PC-3 (cell line): ENCODE data around the gene IGFALS. TPM values are rescaled to one million over a fixed set of nuclear protein-coding genes. Genes with fewer than 3 reads are reported as not detected.

Experiments used
- ATAC-seq: fragments of 200-7000 bp; cut with Tn5 transposase; 2 replicates; pipeline ENCODE4 v1.9.1; 2020; ENCODE audit warnings: mild to moderate bottlenecking, moderate library complexity
- BruUV-seq: library from RNA; stranded (reverse); fragments of 400-500 nt; replicated peaks from 2 replicates; lab custom pipeline; 2021; lab: Mats Ljungman, UMichigan
- CTCF ChIA-PET: fragments of 300-600 bp; sonication (Branson Sonifier 250); formaldehyde crosslinking; loops from one replicate; lab custom pipeline; 2022; ENCODE audit warnings: antibody characterized with exemption; lab: Charles Lee
- POLR2A ChIA-PET: fragments of 300-600 bp; sonication (Branson Sonifier 250); formaldehyde crosslinking; loops from one replicate; lab custom pipeline; 2022; ENCODE audit warnings: antibody characterized with exemption; ENCODE audit not compliant: unreplicated experiment; lab: Charles Lee
- DNase-seq: peaks from one replicate; pipeline ENCODE4 v3.0.0-alpha.2; 2015
- H2AFZ ChIP-seq: fragments of 300-600 bp; sonication (generic); 2 replicates; pipeline ENCODE4 v1.6.0; 2016; ENCODE audit warnings: antibody characterized with exemption, low read length
- H3F3A ChIP-seq: fragments of 300-600 bp; sonication (generic); one replicate; pipeline ENCODE4 v1.6.0; 2017; ENCODE audit warnings: antibody characterized with exemption, low read length, control low read depth, mild to moderate bottlenecking; ENCODE audit not compliant: unreplicated experiment
- H3K27ac ChIP-seq: fragments of 300-600 bp; sonication (generic); 2 replicates; pipeline ENCODE4 v1.5.1; 2016; ENCODE audit warnings: mild to moderate bottlenecking, low read length
- H3K27me3 ChIP-seq: fragments of 300-600 bp; sonication (generic); 2 replicates; pipeline ENCODE4 v1.6.1; 2016; ENCODE audit warnings: low read length, mixed read lengths
- H3K36me3 ChIP-seq: fragments of 300-600 bp; sonication (generic); 2 replicates; pipeline ENCODE4 v1.6.1; 2016; ENCODE audit warnings: low read depth, mixed run types, low read length, mixed read lengths
- H3K4me1 ChIP-seq: fragments of 300-600 bp; sonication (generic); 2 replicates; pipeline ENCODE4 v1.5.1; 2016; ENCODE audit warnings: low read length; ENCODE audit not compliant: insufficient read depth
- H3K4me2 ChIP-seq: fragments of 300-600 bp; sonication (generic); 2 replicates; pipeline ENCODE4 v1.6.0; 2016; ENCODE audit warnings: low read length
- H3K4me3 ChIP-seq: fragments of 300-600 bp; sonication (generic); 2 replicates; pipeline ENCODE4 v1.5.1; 2016; ENCODE audit warnings: mild to moderate bottlenecking, low read length, mixed read lengths
- H3K79me2 ChIP-seq: fragments of 300-600 bp; sonication (generic); 2 replicates; pipeline ENCODE4 v1.6.1; 2017; ENCODE audit warnings: low read length, mixed read lengths
- H3K9ac ChIP-seq: fragments of 300-600 bp; sonication (generic); 2 replicates; pipeline ENCODE4 v1.6.0; 2016; ENCODE audit warnings: mild to moderate bottlenecking, low read length
- H3K9me2 ChIP-seq: fragments of 300-600 bp; sonication (generic); replicated peaks from 2 replicates; pipeline ENCODE4 v1.6.1; 2016; ENCODE audit warnings: mixed run types, low read length, mixed read lengths
- H3K9me3 ChIP-seq: fragments of 300-600 bp; sonication (generic); 2 replicates; pipeline ENCODE4 v1.6.1; 2016; ENCODE audit warnings: low read length, mixed read lengths
- H4K20me1 ChIP-seq: fragments of 300-600 bp; sonication (generic); 2 replicates; pipeline ENCODE4 v1.6.1; 2016; ENCODE audit warnings: low read length, mixed read lengths
- EZH2 ChIP-seq: fragments of 300-600 bp; sonication (generic); IDR thresholded peaks from one replicate; pipeline ENCODE4 v1.6.1; 2017; ENCODE audit warnings: antibody characterized with exemption, mild to moderate bottlenecking, low read length; ENCODE audit not compliant: unreplicated experiment
- EZH2phosphoT487 ChIP-seq: fragments of 300-600 bp; sonication (generic); IDR thresholded peaks from 2 replicates; pipeline ENCODE4 v1.6.1; 2018; ENCODE audit warnings: mild to moderate bottlenecking, antibody characterized with exemption, low read length, borderline replicate concordance
- intact Hi-C: fragments of 100-400 bp; cut with micrococcal nuclease; formaldehyde crosslinking; loops from 2 replicates; pipeline ENCODE4 v1.9.0; 2023
- total RNA-seq: library from RNA; depleted of rRNA; stranded (reverse); fragments of >200 nt; gene quantifications from 2 replicates; pipeline ENCODE4 v1.2.3, GENCODE V29; 2014
- TF ChIP-seq, protein P1 (sequence below): fragments of 300-600 bp; sonication (generic); conservative IDR thresholded peaks from 2 replicates; pipeline ENCODE4 v1.5.1; 2017; ENCODE audit warnings: antibody characterized with exemption, low read depth, mild to moderate bottlenecking, low read length

The IGFALS gene
- total RNA-seq, 1 experiment from 2014 or later: not detected

DNA sequence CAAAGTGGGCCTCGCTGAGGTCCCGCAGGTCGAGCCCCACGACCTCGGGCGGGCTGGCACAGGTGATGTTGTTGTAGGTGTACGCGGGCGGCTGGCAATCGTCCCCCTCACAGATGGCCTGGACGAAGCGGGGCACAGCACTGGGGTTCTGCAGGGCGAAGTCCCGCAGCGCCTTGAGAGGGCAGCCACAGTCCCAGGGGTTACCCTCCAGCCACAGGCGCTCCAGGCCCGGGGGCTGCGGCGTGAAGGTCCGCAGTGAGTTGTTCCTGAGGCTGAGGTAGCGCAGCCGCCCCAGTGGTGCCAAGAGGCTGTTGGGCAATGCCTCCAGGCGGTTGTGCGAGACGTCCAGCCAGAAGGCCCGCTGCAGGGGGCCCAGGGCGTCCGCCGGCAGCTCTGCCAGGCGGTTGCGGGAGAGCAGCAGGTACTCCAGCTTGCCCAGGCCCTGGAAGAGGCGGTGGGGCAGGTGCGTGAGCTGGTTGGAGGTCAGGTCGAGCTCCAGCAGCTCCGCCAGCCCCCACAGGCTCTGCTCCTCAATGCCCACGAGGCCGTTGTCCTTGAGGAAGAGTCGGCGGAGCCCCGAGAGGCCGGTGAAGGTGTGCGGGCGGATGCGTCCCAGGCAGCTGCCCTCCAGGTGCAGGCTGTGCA lies 2.8 kb downstream of the IGFALS start:
- no peak overlapping the region for H3K4me2 ChIP-seq
- no peaks in the 10 kb centered on the region for H3K9me3 ChIP-seq
- ATAC-seq (no peak), DNase-seq (no peak)
- no peaks in the 10 kb centered on the region for H3K4me1 ChIP-seq
- CTCF ChIA-PET: no interaction called here
- intact Hi-C loops: no loop called here
- no peaks in the 10 kb centered on the region for H4K20me1 ChIP-seq
- no peak for TF ChIP-seq EZH2
- no peak for TF ChIP-seq EZH2phosphoT487
- TF ChIP-seq, protein P1, sequence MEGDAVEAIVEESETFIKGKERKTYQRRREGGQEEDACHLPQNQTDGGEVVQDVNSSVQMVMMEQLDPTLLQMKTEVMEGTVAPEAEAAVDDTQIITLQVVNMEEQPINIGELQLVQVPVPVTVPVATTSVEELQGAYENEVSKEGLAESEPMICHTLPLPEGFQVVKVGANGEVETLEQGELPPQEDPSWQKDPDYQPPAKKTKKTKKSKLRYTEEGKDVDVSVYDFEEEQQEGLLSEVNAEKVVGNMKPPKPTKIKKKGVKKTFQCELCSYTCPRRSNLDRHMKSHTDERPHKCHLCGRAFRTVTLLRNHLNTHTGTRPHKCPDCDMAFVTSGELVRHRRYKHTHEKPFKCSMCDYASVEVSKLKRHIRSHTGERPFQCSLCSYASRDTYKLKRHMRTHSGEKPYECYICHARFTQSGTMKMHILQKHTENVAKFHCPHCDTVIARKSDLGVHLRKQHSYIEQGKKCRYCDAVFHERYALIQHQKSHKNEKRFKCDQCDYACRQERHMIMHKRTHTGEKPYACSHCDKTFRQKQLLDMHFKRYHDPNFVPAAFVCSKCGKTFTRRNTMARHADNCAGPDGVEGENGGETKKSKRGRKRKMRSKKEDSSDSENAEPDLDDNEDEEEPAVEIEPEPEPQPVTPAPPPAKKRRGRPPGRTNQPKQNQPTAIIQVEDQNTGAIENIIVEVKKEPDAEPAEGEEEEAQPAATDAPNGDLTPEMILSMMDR: no peak
- no peaks in the 10 kb centered on the region for H3K9me2 ChIP-seq
- no peak overlapping the region for H2AFZ ChIP-seq
- no peak overlapping the region for H3K27ac ChIP-seq
- POLR2A ChIA-PET: no interaction called here
- H3K4me3 ChIP-seq: no peak overlapping the region
- no peaks in the 10 kb centered on the region for H3K27me3 ChIP-seq
- no TSS peak for BruUV-seq
- peaks cover 9% of the 10 kb centered on the region for H3K79me2 ChIP-seq
- no peaks in the 10 kb centered on the region for H3F3A ChIP-seq
- H3K9ac ChIP-seq: no peak overlapping the region
- no peaks in the 10 kb centered on the region for H3K36me3 ChIP-seq

DNA sequence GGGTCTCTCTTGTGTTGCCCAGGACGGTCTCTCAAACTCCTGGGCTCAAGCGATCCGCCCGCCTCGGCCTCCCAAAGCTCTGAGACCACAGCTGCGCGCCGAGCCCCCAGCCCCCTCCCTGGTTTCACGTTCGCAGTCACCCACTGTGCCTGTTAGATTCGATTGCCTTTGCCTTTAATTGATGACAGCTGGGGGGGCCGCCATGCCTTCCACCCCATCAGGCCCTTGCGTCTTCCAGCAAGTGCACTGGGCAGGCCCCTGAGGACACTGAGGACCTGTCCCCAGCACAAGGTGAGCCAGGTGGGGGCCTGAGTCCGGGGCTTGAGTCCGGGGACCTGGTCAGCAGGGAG lies 3.3 kb downstream of the IGFALS start:
- no peaks in the 10 kb centered on the region for H4K20me1 ChIP-seq
- ChIA-PET POLR2A (no interaction called here), CTCF (no interaction called here)
- no peaks in the 10 kb centered on the region for H3K9me2 ChIP-seq
- no peaks in the 10 kb centered on the region for H3K9me3 ChIP-seq
- no peaks in the 10 kb centered on the region for H3F3A ChIP-seq
- H3K79me2 ChIP-seq: peaks cover 14% of the 10 kb centered on the region
- intact Hi-C loops: no loop called here
- DNase-seq (no peak), ATAC-seq (no peak)
- no peaks in the 10 kb centered on the region for H3K4me1 ChIP-seq
- H3K9ac ChIP-seq: no peak overlapping the region
- H2AFZ ChIP-seq: no peak overlapping the region
- no peaks in the 10 kb centered on the region for H3K27me3 ChIP-seq
- H3K27ac ChIP-seq: no peak overlapping the region
- no TSS peak for BruUV-seq
- H3K36me3 ChIP-seq: no peaks in the 10 kb centered on the region
- H3K4me3 ChIP-seq: no peak overlapping the region
- H3K4me2 ChIP-seq: no peak overlapping the region
- TF ChIP-seq EZH2phosphoT487 (no peak), EZH2 (no peak)
- TF ChIP-seq, protein P1: no peak

DNA sequence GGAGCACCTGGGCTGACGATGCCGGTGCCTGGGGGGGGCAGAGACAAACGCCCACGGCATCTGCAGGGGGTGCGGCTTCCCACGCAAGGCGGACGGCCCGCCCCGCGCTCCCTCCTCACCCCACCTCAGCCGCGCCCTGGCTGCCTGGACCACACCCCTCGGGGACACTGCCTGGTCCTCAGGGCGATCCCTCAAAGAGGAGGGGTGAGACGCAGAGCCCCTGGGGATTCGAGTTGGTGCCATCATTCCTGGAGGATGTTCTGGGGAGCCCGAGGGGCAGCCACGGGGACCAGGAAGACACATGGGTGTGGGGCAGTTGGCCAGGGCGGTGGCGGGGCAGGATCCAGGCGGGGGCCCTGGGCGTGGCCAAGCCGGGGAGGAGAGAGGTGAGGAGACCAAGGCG lies 3.9 kb downstream of the IGFALS start:
- Histone ChIP-seq H3K27ac (no peak overlapping the region), H4K20me1 (no peaks in the 10 kb centered on the region), H3K9ac (no peak overlapping the region), H3K9me2 (no peaks in the 10 kb centered on the region), H3K4me1 (no peaks in the 10 kb centered on the region), H3K36me3 (no peaks in the 10 kb centered on the region), H2AFZ (no peak overlapping the region), H3K9me3 (no peaks in the 10 kb centered on the region), H3K79me2 (peaks cover 20% of the 10 kb centered on the region), H3K27me3 (no peaks in the 10 kb centered on the region), H3K4me2 (no peak overlapping the region), H3K4me3 (no peak overlapping the region), H3F3A (no peaks in the 10 kb centered on the region)
- DNase-seq (no peak), ATAC-seq (no peak)
- intact Hi-C loops: no loop called here
- no TSS peak for BruUV-seq
- ChIA-PET POLR2A (no interaction called here), CTCF (no interaction called here)
- TF ChIP-seq EZH2: no peak
- TF ChIP-seq, protein P1: no peak
- no peak for TF ChIP-seq EZH2phosphoT487
